HG02840 (cell line): ENCODE data around the gene COL13A1.

Source experiments
- ATAC-seq: cut with Tn5 transposase; IDR thresholded peaks from one replicate; pipeline ENCODE4 v1.9.1; 2021; ENCODE audit warnings: mild to moderate bottlenecking, moderate library complexity, moderate number of reproducible peaks; ENCODE audit not compliant: unreplicated experiment, low FRiP score

Gene COL13A1

GRCh38 chr10:69789164-69789576 lies 12.5 kb upstream of the COL13A1 start:
- ATAC-seq, result no peak

GRCh38 chr10:69791812-69792211 lies 9.9 kb upstream of the COL13A1 start:
- no peak for ATAC-seq

- no peak for ATAC-seq
Observed at GRCh38 chr10:69792341-69792740, 9.4 kb upstream of the COL13A1 start.

GRCh38 chr10:69794673-69795072 lies 7.0 kb upstream of the COL13A1 start:
- ATAC-seq, result no peak

GRCh38 chr10:69795242-69795934 lies 6.3 kb upstream of the COL13A1 start:
- no peak for ATAC-seq

- no peak for ATAC-seq
Observed at GRCh38 chr10:69797959-69798358, 3.7 kb upstream of the COL13A1 start.

GRCh38 chr10:69800109-69800508 lies 1.6 kb upstream of the COL13A1 start:
- no peak for ATAC-seq

- ATAC-seq, result no peak
Observed at GRCh38 chr10:69800665-69801064, 1.0 kb upstream of the COL13A1 start.

- ATAC-seq, result no peak
Observed at GRCh38 chr10:69801094-69801433, 642 bp upstream of the COL13A1 start.

- no peak for ATAC-seq
Observed at GRCh38 chr10:69802424-69803161, 887 bp downstream of the COL13A1 start.

- no peak for ATAC-seq
Observed at GRCh38 chr10:69803809-69804208, 2.1 kb downstream of the COL13A1 start.

GRCh38 chr10:69804775-69805174 lies 3.1 kb downstream of the COL13A1 start:
- ATAC-seq, result no peak

GRCh38 chr10:69807122-69807521 lies 5.4 kb downstream of the COL13A1 start:
- no peak for ATAC-seq

- ATAC-seq, result no peak
Observed at GRCh38 chr10:69807696-69808095, 6.0 kb downstream of the COL13A1 start.

GRCh38 chr10:69809318-69809717 lies 7.6 kb downstream of the COL13A1 start:
- no peak for ATAC-seq

- no peak for ATAC-seq
Observed at GRCh38 chr10:69810097-69810496, 8.4 kb downstream of the COL13A1 start.

GRCh38 chr10:69810675-69811397 lies 9.1 kb downstream of the COL13A1 start:
- no peak for ATAC-seq

- no peak for ATAC-seq
Observed at GRCh38 chr10:69813632-69814031, 11.9 kb downstream of the COL13A1 start.

- ATAC-seq, result no peak
Observed at GRCh38 chr10:69814251-69814650, 12.5 kb downstream of the COL13A1 start.

GRCh38 chr10:69815104-69815503 lies 13.4 kb downstream of the COL13A1 start:
- no peak for ATAC-seq

GRCh38 chr10:69816521-69816920 lies 14.8 kb downstream of the COL13A1 start:
- no peak for ATAC-seq
